ENCODE data around the gene CDKN3.

DNA sequence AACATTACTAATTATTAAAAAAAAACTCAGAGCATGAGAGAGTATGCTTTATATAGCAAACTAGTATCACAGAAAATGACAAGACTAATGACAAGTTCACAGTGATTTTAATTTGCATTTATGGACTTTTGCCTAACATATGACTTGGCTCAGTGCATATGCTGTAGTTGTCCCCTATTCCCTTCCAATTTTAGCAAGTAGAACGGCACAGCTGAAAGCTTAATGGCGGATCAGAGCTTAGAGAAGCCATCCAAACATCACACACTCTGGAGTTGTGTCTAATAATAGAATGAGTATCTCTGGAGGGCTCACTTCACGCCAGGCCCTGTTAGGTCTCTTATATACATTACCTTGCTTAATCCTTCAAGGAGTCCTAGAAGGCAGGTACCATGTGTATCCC, 31.1 kb downstream of the CDKN3 start:
- TF ChIP-seq, protein P1, sequence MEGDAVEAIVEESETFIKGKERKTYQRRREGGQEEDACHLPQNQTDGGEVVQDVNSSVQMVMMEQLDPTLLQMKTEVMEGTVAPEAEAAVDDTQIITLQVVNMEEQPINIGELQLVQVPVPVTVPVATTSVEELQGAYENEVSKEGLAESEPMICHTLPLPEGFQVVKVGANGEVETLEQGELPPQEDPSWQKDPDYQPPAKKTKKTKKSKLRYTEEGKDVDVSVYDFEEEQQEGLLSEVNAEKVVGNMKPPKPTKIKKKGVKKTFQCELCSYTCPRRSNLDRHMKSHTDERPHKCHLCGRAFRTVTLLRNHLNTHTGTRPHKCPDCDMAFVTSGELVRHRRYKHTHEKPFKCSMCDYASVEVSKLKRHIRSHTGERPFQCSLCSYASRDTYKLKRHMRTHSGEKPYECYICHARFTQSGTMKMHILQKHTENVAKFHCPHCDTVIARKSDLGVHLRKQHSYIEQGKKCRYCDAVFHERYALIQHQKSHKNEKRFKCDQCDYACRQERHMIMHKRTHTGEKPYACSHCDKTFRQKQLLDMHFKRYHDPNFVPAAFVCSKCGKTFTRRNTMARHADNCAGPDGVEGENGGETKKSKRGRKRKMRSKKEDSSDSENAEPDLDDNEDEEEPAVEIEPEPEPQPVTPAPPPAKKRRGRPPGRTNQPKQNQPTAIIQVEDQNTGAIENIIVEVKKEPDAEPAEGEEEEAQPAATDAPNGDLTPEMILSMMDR (IDR thresholded peaks at IDR 0.05; ENCODE audit: borderline replicate concordance, extremely low read depth, low read length, poor library complexity, severe bottlenecking): no peak
- no peak for TF ChIP-seq EZH2 (IDR thresholded peaks at IDR 0.05; ENCODE audit: borderline replicate concordance, low read depth, low read length, severe bottlenecking)

All from DND-41 (cell line).